ENCODE results near the gene PTPRD. TPM values are rescaled to one million over a fixed set of nuclear protein-coding genes. Genes with fewer than 3 reads are reported as not detected.

Gene PTPRD
- not detected for total RNA-seq (2021; ENCODE audit: unreplicated experiment)
- not detected for polyA plus RNA-seq (2012; ENCODE audit: insufficient read length)
- Bru-seq, nascent RNA, result percentile 4 among the genes with signal in this experiment
- BruChase-seq, experiment 1, labeled RNA remaining after a 2-hour chase, result percentile 5 among the genes with signal in this experiment
- BruChase-seq, experiment 2, labeled RNA remaining after a 6-hour chase, result percentile 3 among the genes with signal in this experiment
- long read RNA-seq, result 0 reads

DNA sequence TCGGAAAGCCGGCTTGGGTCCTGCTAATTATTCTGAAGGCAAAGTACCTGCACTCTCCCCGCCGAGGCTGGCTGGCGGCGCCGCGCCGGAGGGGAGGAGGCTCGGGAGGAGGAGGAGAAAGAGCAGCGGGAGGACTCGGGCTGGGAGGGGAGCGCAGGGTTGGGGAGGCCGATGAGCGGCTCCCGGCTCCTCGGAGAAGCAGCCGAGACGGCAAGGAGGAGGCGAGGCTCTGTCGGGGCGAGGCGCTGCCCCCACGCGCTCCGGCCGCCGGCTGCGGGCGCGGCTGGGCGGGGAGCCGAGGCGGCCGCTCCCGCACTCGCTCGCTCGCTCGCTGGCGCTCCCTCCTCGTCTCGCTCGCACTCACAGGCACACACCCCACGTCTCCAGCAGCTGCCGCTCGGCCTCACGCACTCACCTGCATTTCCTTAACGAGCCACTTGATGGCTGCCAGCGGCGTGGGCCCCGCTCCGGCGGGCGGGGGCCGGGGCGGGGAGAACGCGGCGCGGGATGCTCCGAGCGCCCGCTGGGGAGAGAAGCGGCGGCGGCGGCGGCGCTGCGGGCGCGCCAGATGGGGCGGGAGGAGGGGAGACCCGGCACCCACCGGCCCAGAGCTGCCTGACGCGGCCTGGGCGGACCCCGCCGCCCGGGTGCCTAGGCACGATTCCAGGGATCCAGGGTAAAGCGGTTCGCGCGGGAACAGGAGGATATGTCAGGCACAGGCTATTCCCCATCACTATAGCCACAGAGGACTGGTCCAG, at the start of gene PTPRD:
Gene PTPRD, minus strand, starts transcription at position 362 of the 758 bp plus-strand sequence.
- Histone ChIP-seq H3K27ac (ENCODE audit: low read length) (no peak within 1 kb of the TSS), H3K9me3 (ENCODE audit: control insufficient read depth, insufficient read depth, low read depth, low read length) (no peaks in the 10 kb centered on the region), H3K4me3 (ENCODE audit: low read depth in 2 of 2, low read length in 2 of 2) (peak within 1 kb of the TSS; percentile 27 to 32), H3K36me3 (ENCODE audit: control insufficient read depth, insufficient read depth, low read length) (no peaks in the 10 kb centered on the region), H3K4me1 (ENCODE audit: control insufficient read depth, insufficient read depth, low read length) (no peaks in the 10 kb centered on the region), H3K27me3 (ENCODE audit: control insufficient read depth, insufficient read depth, low read length) (no peaks in the 10 kb centered on the region)
- in situ Hi-C loops (cut with HindIII; ENCODE audit: low pct_unique_long_range_greater_than_20kb, low sequenced_read_pairs) (no loop called here), intact Hi-C loops (cut with micrococcal nuclease; ENCODE audit: unreplicated experiment) (no loop called here)
- DNase-seq (ENCODE audit: low read depth, low spot score), result no peak
- ATAC-seq, result peak; percentile 84
- no TSS peak for BruUV-seq (replicated peaks)
- TF ChIP-seq, protein P1, sequence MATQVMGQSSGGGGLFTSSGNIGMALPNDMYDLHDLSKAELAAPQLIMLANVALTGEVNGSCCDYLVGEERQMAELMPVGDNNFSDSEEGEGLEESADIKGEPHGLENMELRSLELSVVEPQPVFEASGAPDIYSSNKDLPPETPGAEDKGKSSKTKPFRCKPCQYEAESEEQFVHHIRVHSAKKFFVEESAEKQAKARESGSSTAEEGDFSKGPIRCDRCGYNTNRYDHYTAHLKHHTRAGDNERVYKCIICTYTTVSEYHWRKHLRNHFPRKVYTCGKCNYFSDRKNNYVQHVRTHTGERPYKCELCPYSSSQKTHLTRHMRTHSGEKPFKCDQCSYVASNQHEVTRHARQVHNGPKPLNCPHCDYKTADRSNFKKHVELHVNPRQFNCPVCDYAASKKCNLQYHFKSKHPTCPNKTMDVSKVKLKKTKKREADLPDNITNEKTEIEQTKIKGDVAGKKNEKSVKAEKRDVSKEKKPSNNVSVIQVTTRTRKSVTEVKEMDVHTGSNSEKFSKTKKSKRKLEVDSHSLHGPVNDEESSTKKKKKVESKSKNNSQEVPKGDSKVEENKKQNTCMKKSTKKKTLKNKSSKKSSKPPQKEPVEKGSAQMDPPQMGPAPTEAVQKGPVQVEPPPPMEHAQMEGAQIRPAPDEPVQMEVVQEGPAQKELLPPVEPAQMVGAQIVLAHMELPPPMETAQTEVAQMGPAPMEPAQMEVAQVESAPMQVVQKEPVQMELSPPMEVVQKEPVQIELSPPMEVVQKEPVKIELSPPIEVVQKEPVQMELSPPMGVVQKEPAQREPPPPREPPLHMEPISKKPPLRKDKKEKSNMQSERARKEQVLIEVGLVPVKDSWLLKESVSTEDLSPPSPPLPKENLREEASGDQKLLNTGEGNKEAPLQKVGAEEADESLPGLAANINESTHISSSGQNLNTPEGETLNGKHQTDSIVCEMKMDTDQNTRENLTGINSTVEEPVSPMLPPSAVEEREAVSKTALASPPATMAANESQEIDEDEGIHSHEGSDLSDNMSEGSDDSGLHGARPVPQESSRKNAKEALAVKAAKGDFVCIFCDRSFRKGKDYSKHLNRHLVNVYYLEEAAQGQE (IDR thresholded peaks at IDR 0.05; ENCODE audit: insufficient read depth in 1 of 2, low read depth in 2 of 2, low read length in 1 of 2), result no peak
- TF ChIP-seq POLR2AphosphoS5 (IDR thresholded peaks at IDR 0.05; ENCODE audit: low read depth, low read length), result no peak
- TF ChIP-seq, protein P2, sequence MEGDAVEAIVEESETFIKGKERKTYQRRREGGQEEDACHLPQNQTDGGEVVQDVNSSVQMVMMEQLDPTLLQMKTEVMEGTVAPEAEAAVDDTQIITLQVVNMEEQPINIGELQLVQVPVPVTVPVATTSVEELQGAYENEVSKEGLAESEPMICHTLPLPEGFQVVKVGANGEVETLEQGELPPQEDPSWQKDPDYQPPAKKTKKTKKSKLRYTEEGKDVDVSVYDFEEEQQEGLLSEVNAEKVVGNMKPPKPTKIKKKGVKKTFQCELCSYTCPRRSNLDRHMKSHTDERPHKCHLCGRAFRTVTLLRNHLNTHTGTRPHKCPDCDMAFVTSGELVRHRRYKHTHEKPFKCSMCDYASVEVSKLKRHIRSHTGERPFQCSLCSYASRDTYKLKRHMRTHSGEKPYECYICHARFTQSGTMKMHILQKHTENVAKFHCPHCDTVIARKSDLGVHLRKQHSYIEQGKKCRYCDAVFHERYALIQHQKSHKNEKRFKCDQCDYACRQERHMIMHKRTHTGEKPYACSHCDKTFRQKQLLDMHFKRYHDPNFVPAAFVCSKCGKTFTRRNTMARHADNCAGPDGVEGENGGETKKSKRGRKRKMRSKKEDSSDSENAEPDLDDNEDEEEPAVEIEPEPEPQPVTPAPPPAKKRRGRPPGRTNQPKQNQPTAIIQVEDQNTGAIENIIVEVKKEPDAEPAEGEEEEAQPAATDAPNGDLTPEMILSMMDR (IDR thresholded peaks at IDR 0.05), result peak; percentile 23; the same call in 1 of the 2 replicates
- ChIA-PET CTCF (no interaction called here), POLR2A (no interaction called here)

DNA sequence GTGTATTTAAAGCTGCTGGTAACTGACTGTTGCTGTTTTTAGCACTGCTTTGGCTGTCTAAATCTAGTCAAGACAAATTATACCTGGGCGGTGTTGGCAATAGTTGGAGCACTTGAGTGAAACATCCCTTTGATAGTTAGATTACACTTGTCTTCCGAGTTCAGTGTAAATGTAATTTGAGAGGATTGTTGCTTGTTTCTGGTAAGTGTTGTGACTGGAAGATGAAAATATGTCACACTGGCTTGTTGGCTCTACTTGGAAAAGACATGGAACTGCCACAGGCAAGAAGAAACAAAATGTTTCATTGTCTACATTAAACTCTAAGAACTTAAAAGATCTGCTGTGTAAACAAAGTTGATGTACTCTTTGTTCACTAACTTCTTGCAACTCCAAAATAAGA, 49.2 kb upstream of the PTPRD start:
- in situ Hi-C loops (cut with HindIII; ENCODE audit: low pct_unique_long_range_greater_than_20kb, low sequenced_read_pairs) (no loop called here), intact Hi-C loops (cut with micrococcal nuclease; ENCODE audit: unreplicated experiment) (no loop called here)
- TF ChIP-seq, protein P1 (IDR thresholded peaks at IDR 0.05; ENCODE audit: insufficient read depth in 1 of 2, low read depth in 2 of 2, low read length in 1 of 2), result no peak
- no peak for TF ChIP-seq SIN3A (IDR thresholded peaks at IDR 0.05; ENCODE audit: borderline replicate concordance, insufficient read depth, low read depth, low read length)
- TF ChIP-seq, protein P2 (IDR thresholded peaks at IDR 0.05), result no peak
- CTCF ChIA-PET, result no interaction called here
- no peak overlapping the region for H3K4me3 ChIP-seq (ENCODE audit: low read depth in 2 of 2, low read length in 2 of 2)
- no peak overlapping the region for H3K27ac ChIP-seq (ENCODE audit: low read length)
- no peaks in the 10 kb centered on the region for H3K4me1 ChIP-seq (ENCODE audit: control insufficient read depth, insufficient read depth, low read length)
- POLR2A ChIA-PET, result no interaction called here
- no peaks in the 10 kb centered on the region for H3K27me3 ChIP-seq (ENCODE audit: control insufficient read depth, insufficient read depth, low read length)
- ATAC-seq, result no peak
- H3K9me3 ChIP-seq (ENCODE audit: control insufficient read depth, insufficient read depth, low read depth, low read length), result no peaks in the 10 kb centered on the region
- H3K36me3 ChIP-seq (ENCODE audit: control insufficient read depth, insufficient read depth, low read length), result no peaks in the 10 kb centered on the region
- no peak for DNase-seq (ENCODE audit: low read depth, low spot score)
- BruUV-seq (replicated peaks), result no TSS peak
